Measurements from ENCODE around the gene ABCA3. TPM values are rescaled to one million over a fixed set of nuclear protein-coding genes. Genes with fewer than 3 reads are reported as not detected.

Gene ABCA3
- total and polyA plus RNA-seq, 2 of the 8 experiments (the other 6 are each of a cell fraction or from before 2014, with no cell fraction given): 5.7 to 7.9 TPM

DNA sequence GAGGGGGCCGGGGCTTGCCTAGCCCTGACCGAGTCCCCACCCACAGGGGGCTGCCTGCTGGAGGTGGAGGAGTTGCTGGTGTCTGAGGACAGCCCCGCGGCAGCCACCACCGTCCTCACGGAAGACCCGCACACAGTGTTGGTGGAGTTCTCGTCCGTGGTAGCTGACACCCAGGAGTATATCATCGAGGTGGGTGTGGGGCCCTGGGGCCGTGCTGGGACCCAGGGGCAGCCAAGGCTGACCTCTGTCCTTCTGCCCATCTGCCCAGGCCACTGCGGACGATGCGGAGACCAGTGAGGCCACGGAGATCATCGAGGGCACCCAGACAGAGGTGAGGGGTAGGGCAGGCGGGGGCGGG, 105.7 kb downstream of the ABCA3 start:
- POLR2A ChIA-PET (ENCODE audit: partially characterized antibody): interaction anchor here (0.8 to 4.5 kb wide), 8 partner anchors 8 to 297 kb away, joined by 3 to 21 read pairs (median 6); partner anchors contain the start of genes CEMP1, E4F1, ECI1 and MLST8
- H3K27ac ChIP-seq (ENCODE audit: low read depth, low read length): no peak overlapping the region
- FAIRE-seq: no peak
- TF ChIP-seq CEBPB (IDR thresholded peaks at IDR 0.05; ENCODE audit: low read depth, low read length): no peak

More for the DNA sequence above, 105.7 kb downstream of the ABCA3 start:
- Histone ChIP-seq H4K91ac (replicated peaks; ENCODE audit: insufficient read length, low read length) (no peak overlapping the region), H3K4ac (replicated peaks; ENCODE audit: insufficient read length, low read depth, low read length) (no peak overlapping the region), H3K4me1 (replicated peaks in 1 of 4; ENCODE audit: control insufficient read depth in 3 of 4, insufficient read depth in 4 of 4, low read length in 3 of 4) (peaks cover 0 to 19% (median 10%) of the 10 kb centered on the region in 4 experiments; a peak in 5 of 7 replicates), H4K5ac (ENCODE audit: insufficient read length, low read depth, low read length) (no peak overlapping the region), H2BK5ac (ENCODE audit: low read depth, low read length) (no peak overlapping the region), H4K8ac (ENCODE audit: extremely low read depth, insufficient read depth, low read length) (no peak overlapping the region; the same call in 1 of the 2 replicates), H2BK15ac (ENCODE audit: low read length) (no peak overlapping the region), H3K14ac (ENCODE audit: insufficient read length) (no peak overlapping the region), H3K56ac (replicated peaks; ENCODE audit: insufficient read length, low read depth, low read length) (no peak overlapping the region), H3K79me2 (ENCODE audit: control insufficient read depth in 1 of 2, insufficient read depth in 2 of 2, low read length in 2 of 2) (no peaks in the 10 kb centered on the region), H2BK120ac (replicated peaks; ENCODE audit: low read depth, low read length) (no peak overlapping the region), H3K27me3 (replicated peaks in 1 of 4; ENCODE audit: control insufficient read depth in 3 of 4, extremely low read depth in 1 of 4, insufficient read depth in 3 of 4, low read length in 3 of 4) (peaks cover 4 to 20% (median 16%) of the 10 kb centered on the region in 4 experiments; a peak in 6 of 7 replicates), H2AFZ (ENCODE audit: low read length) (no peak overlapping the region), H3K9ac (replicated peaks in 1 of 4; ENCODE audit: extremely low read depth in 1 of 4, low read depth in 3 of 4, low read length in 3 of 4) (no peak overlapping the region), H4K20me1 (replicated peaks in 1 of 2; ENCODE audit: control insufficient read depth in 1 of 2, insufficient read depth in 2 of 2, low read length in 2 of 2) (peaks cover 3 to 16% of the 10 kb centered on the region in 2 experiments), H3K4me3 (ENCODE audit: extremely low read depth in 1 of 4, insufficient read depth in 2 of 4, low read depth in 3 of 4, low read length in 4 of 4) (no peak overlapping the region), H3K79me1 (ENCODE audit: low read depth, low read length) (no peaks in the 10 kb centered on the region), H3K23me2 (ENCODE audit: low read depth, low read length) (peaks cover 16% of the 10 kb centered on the region; the same call in 1 of the 2 replicates), H3K9me3 (ENCODE audit: insufficient read depth in 2 of 2, low read depth in 1 of 2, low read length in 1 of 2) (no peaks in the 10 kb centered on the region), H3K18ac (ENCODE audit: extremely low read depth, low read length) (no peak overlapping the region), H2BK12ac (ENCODE audit: low read depth, low read length) (no peak overlapping the region), H2BK20ac (ENCODE audit: low read length) (no peak overlapping the region), H3K4me2 (ENCODE audit: insufficient read depth in 1 of 2, low read depth in 2 of 2, low read length in 2 of 2) (no peak overlapping the region), H3K23ac (ENCODE audit: insufficient read length) (no peak overlapping the region), H3K36me3 (ENCODE audit: control insufficient read depth in 2 of 4, insufficient read depth in 4 of 4, low read length in 3 of 4) (peaks cover 3 to 42% (median 6%) of the 10 kb centered on the region in 4 experiments; a peak in 5 of 8 replicates), H2AK5ac (ENCODE audit: low read depth, low read length) (no peak overlapping the region)
- CTCF ChIA-PET (ENCODE audit: partially characterized antibody): interaction anchor here (0.6 to 2.7 kb wide), 2 partner anchors 10 to 20 kb away, joined by 3 to 9 read pairs; no protein-coding TSS in a partner anchor
- no peak for DNase-seq (ENCODE audit: low read depth in 1 of 2, low spot score in 2 of 2)
- WGBS, 2 experiments (ENCODE audit: extremely low coverage in 1 of 2, insufficient coverage in 1 of 2, insufficient read length in 1 of 2, insufficient replicate concordance in 2 of 2, low coverage in 1 of 2, low lambda C conversion rate in 2 of 2, missing lambda C conversion rate in 1 of 2): 100% methylated on average over 9 of the region's 18 CpGs; no CpG with 5 or more reads in 1 of the 2 experiments

Data from H1 (cell line).